Uterus (tissue), 2 donors: Measurements from ENCODE around the gene SOX30.

ENCODE experiments used
- POLR2A ChIP-seq, 2 donors: fragments of 450-650 bp; IDR thresholded peaks; one replicate each; pipeline ENCODE4 v1.6.1; 2016; ENCODE audit warnings: antibody characterized with exemption in 2 of 2, mild to moderate bottlenecking in 1 of 2, moderate library complexity in 1 of 2
- TF ChIP-seq, protein P1 (sequence below), 4 experiments: fragments of 200-600 bp in 2 of 4; fragments of 450-650 bp in 2 of 4; sonication (generic) in 2 of 4; IDR thresholded peaks; one replicate each; pipeline ENCODE4 v1.5.1; 2016 to 2019; ENCODE audit warnings: antibody characterized with exemption in 4 of 4, mild to moderate bottlenecking in 2 of 4, moderate library complexity in 1 of 4

- TF ChIP-seq, protein P1, sequence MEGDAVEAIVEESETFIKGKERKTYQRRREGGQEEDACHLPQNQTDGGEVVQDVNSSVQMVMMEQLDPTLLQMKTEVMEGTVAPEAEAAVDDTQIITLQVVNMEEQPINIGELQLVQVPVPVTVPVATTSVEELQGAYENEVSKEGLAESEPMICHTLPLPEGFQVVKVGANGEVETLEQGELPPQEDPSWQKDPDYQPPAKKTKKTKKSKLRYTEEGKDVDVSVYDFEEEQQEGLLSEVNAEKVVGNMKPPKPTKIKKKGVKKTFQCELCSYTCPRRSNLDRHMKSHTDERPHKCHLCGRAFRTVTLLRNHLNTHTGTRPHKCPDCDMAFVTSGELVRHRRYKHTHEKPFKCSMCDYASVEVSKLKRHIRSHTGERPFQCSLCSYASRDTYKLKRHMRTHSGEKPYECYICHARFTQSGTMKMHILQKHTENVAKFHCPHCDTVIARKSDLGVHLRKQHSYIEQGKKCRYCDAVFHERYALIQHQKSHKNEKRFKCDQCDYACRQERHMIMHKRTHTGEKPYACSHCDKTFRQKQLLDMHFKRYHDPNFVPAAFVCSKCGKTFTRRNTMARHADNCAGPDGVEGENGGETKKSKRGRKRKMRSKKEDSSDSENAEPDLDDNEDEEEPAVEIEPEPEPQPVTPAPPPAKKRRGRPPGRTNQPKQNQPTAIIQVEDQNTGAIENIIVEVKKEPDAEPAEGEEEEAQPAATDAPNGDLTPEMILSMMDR (IDR thresholded peaks at IDR 0.05), result no peak
- no peak for TF ChIP-seq POLR2A (IDR thresholded peaks at IDR 0.05)
Measured at GRCh38 chr5:157596487-157596886, 55.8 kb downstream of the SOX30 start.
